ENCODE measurements around the gene ARID4B. TPM values are rescaled to one million over a fixed set of nuclear protein-coding genes. Genes with fewer than 3 reads are reported as not detected.
A peak's percentile ranks its signal among the peaks of the same experiment; 100 is the strongest.
"Not testable (repeated sequence)": the region's sequence is repeated elsewhere in the genome, so short reads cannot be mapped to it uniquely, and the experiment has no call there.

Gene ARID4B
- polyA plus RNA-seq, 2 of the 4 experiments (the other 2 are of a cell fraction): 14.9 to 16.0 TPM

DNA sequence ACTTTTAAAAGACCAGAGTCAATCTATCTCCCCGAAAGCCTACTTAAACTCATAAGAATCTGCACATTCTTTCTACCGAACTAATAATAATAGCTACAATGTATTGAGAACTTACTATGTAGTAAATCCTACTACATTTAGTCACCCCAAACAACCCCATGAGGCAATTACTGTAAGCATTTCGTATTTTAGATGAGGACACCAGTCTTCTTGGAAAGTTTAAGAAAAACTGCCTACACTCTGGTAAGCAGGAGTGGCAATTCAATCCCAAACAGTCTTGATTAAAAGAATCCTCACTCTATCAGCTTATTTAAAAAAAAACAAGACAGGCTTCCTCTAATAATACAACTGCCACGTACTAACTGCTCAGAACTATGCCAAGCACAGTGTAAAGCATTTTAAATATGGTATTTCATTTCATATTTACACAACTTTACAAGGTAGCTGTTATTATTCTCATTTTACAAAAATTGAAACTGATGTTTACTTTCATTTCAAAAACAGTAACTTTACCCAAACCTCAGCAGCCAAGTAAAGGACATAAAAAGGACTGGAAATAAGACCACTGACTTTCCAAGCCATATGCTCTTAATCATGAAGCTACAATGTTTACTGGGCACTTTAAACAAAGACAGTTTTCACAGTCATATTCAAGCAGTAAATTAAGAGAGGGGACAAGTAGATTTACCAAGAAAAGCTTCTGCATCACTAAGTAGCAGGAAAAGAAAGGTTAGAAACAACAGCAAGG, 13.9 kb downstream of the ARID4B start:
- CTCF ChIA-PET: interaction anchor here (0.5 to 2.4 kb wide), 5 partner anchors 10 to 995 kb away, joined by 3 to 8 read pairs (median 3); no protein-coding TSS in a partner anchor
- Histone ChIP-seq H3K4me2 (no peak overlapping the region), H3K9me3 (no peaks in the 10 kb centered on the region), H3K4me1 (peaks cover 9% of the 10 kb centered on the region; the same call in 2 of the 3 replicates), H3K4me3 (no peak overlapping the region), H3K27ac (no peak overlapping the region)
- no peak for TF ChIP-seq FOXS1 (CRISPR knock-in tag; IDR thresholded peaks at IDR 0.05)
- TF ChIP-seq MYC (IDR thresholded peaks at IDR 0.05; ENCODE audit: borderline replicate concordance, low read length): no peak
- no peak for TF ChIP-seq ZC3H11A (IDR thresholded peaks at IDR 0.05)
- TF ChIP-seq ATOH8 (CRISPR knock-in tag; IDR thresholded peaks at IDR 0.05; ENCODE audit: low read depth): no peak
- TF ChIP-seq RFX5 (IDR thresholded peaks at IDR 0.05): no peak
- TF ChIP-seq KDM1A (IDR thresholded peaks at IDR 0.05; ENCODE audit: low read depth): no peak
- no peak for TF ChIP-seq PBX3 (IDR thresholded peaks at IDR 0.05)
- no peak for TF ChIP-seq TP53 (CRISPR knock-in tag; IDR thresholded peaks at IDR 0.05)
- no peak for TF ChIP-seq EHMT2 (IDR thresholded peaks at IDR 0.05; ENCODE audit: low read depth)
- TF ChIP-seq SREBF2 (IDR thresholded peaks at IDR 0.05): no peak
- no peak for TF ChIP-seq HOXA7 (CRISPR knock-in tag; IDR thresholded peaks at IDR 0.05)
- TF ChIP-seq JUNB (IDR thresholded peaks at IDR 0.05): no peak
- no peak for TF ChIP-seq HEYL (CRISPR knock-in tag; IDR thresholded peaks at IDR 0.05)
- no peak for TF ChIP-seq TFCP2L1 (CRISPR knock-in tag; IDR thresholded peaks at IDR 0.05)
- TF ChIP-seq ESRRA (IDR thresholded peaks at IDR 0.05; ENCODE audit: borderline replicate concordance, low read length): no peak
- TF ChIP-seq CBX8 (IDR thresholded peaks at IDR 0.05): no peak
- TF ChIP-seq, protein P1, sequence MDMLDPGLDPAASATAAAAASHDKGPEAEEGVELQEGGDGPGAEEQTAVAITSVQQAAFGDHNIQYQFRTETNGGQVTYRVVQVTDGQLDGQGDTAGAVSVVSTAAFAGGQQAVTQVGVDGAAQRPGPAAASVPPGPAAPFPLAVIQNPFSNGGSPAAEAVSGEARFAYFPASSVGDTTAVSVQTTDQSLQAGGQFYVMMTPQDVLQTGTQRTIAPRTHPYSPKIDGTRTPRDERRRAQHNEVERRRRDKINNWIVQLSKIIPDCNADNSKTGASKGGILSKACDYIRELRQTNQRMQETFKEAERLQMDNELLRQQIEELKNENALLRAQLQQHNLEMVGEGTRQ (IDR thresholded peaks at IDR 0.05): no peak
- TF ChIP-seq MAZ (IDR thresholded peaks at IDR 0.05; ENCODE audit: borderline replicate concordance, low read depth, low read length): no peak
- TF ChIP-seq HDAC2 (IDR thresholded peaks at IDR 0.05): no peak
- TF ChIP-seq FOSB (CRISPR knock-in tag; IDR thresholded peaks at IDR 0.05): no peak
- FAIRE-seq: no peak
- ATAC-seq: no peak
- WGBS (ENCODE audit: missing lambda C conversion rate): 79% methylated on average over 4 of the region's 4 CpGs
- POLR2A ChIA-PET: no interaction called here
- no peak for DNase-seq (ENCODE audit: low read depth in 1 of 2, low spot score in 1 of 2)

DNA sequence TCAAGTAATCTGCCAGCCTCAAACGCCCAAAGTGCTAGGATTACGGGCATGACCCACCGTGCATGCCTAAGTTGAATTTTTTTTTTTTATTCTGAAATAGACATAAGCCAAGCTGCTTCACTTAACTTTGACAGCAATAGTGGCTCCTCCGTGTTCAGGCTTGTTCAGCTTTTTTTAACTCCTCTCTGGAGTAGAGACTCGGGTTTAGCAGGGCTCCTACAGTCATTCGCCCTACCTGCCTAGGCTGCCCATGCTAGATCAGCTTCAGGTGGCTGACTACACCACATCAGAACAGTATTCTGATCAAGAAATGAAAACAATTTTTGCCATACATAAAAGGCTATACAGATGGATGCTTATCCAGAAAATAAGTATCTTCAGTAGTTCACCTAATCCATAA, 14.7 kb downstream of the ARID4B start:
- 87% methylated on average over 6 of the region's 6 CpGs for WGBS (ENCODE audit: missing lambda C conversion rate)
- Histone ChIP-seq H3K4me1 (peaks cover 9% of the 10 kb centered on the region; the same call in 2 of the 3 replicates), H3K27ac (no peak overlapping the region), H3K4me2 (no peak overlapping the region), H3K9me3 (no peaks in the 10 kb centered on the region), H3K4me3 (no peak overlapping the region)
- CTCF ChIA-PET: interaction anchor here (0.6 to 2.4 kb wide), 4 partner anchors 11 to 112 kb away, joined by 3 to 8 read pairs (median 4); no protein-coding TSS in a partner anchor
- DNase-seq (ENCODE audit: low read depth in 1 of 2, low spot score in 1 of 2) (no peak), FAIRE-seq (no peak), ATAC-seq (peak in 1 of 2 experiments; percentile 32; a peak in 1 of 6 replicates)
- TF ChIP-seq, protein P2, sequence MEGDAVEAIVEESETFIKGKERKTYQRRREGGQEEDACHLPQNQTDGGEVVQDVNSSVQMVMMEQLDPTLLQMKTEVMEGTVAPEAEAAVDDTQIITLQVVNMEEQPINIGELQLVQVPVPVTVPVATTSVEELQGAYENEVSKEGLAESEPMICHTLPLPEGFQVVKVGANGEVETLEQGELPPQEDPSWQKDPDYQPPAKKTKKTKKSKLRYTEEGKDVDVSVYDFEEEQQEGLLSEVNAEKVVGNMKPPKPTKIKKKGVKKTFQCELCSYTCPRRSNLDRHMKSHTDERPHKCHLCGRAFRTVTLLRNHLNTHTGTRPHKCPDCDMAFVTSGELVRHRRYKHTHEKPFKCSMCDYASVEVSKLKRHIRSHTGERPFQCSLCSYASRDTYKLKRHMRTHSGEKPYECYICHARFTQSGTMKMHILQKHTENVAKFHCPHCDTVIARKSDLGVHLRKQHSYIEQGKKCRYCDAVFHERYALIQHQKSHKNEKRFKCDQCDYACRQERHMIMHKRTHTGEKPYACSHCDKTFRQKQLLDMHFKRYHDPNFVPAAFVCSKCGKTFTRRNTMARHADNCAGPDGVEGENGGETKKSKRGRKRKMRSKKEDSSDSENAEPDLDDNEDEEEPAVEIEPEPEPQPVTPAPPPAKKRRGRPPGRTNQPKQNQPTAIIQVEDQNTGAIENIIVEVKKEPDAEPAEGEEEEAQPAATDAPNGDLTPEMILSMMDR (IDR thresholded peaks at IDR 0.05): no peak
- no peak for TF ChIP-seq EP300 (IDR thresholded peaks at IDR 0.05)
- TF ChIP-seq SREBF2 (IDR thresholded peaks at IDR 0.05): no peak
- TF ChIP-seq HOXB13 (CRISPR knock-in tag; IDR thresholded peaks at IDR 0.05; ENCODE audit: low read depth): no peak
- TF ChIP-seq SMC3 (IDR thresholded peaks at IDR 0.05): no peak
- TF ChIP-seq CBX2 (IDR thresholded peaks at IDR 0.05; ENCODE audit: borderline replicate concordance, low read depth): no peak
- TF ChIP-seq HOXA7 (CRISPR knock-in tag; IDR thresholded peaks at IDR 0.05): no peak
- TF ChIP-seq HES2 (IDR thresholded peaks at IDR 0.05): no peak
- no peak for TF ChIP-seq TFCP2L1 (CRISPR knock-in tag; IDR thresholded peaks at IDR 0.05)
- TF ChIP-seq BHLHE40 (IDR thresholded peaks at IDR 0.05; ENCODE audit: low read depth, low read length): no peak
- TF ChIP-seq, protein P3, sequence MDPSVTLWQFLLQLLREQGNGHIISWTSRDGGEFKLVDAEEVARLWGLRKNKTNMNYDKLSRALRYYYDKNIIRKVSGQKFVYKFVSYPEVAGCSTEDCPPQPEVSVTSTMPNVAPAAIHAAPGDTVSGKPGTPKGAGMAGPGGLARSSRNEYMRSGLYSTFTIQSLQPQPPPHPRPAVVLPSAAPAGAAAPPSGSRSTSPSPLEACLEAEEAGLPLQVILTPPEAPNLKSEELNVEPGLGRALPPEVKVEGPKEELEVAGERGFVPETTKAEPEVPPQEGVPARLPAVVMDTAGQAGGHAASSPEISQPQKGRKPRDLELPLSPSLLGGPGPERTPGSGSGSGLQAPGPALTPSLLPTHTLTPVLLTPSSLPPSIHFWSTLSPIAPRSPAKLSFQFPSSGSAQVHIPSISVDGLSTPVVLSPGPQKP (IDR thresholded peaks at IDR 0.05; ENCODE audit: low read depth, low read length): no peak
- TF ChIP-seq KDM5A (IDR thresholded peaks at IDR 0.05): no peak
- no peak for TF ChIP-seq ZNF302 (CRISPR knock-in tag; IDR thresholded peaks at IDR 0.05)
- TF ChIP-seq ESRRA (IDR thresholded peaks at IDR 0.05; ENCODE audit: borderline replicate concordance, low read length): no peak
- POLR2A ChIA-PET: no interaction called here

DNA sequence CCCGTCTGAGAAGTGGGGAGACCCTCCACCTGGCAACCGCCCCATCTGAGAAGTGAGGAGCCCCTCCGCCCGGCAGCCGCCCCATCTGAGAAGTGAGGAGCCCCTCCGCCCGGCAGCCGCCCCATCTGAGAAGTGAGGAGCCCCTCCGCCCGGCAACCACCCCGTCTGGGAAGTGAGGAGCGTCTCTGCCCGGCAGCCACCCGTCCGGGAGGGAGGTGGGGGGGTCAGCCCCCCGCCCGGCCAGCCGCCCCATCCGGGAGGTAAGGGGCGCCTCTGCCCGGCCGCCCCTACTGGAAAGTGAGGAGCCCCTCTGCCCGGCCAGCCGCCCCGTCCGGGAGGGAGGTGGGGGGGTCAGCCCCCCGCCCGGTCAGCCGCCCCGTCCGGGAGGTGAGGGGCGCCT, 18.8 kb downstream of the ARID4B start:
- H3K4me2 ChIP-seq; H3K4me3 ChIP-seq; POLR2A ChIA-PET; CTCF ChIA-PET; ATAC-seq; DNase-seq (ENCODE audit: low read depth in 1 of 2, low spot score in 1 of 2); H3K4me1 ChIP-seq; H3K27ac ChIP-seq; H3K9me3 ChIP-seq; FAIRE-seq: not testable (repeated sequence)
- WGBS (ENCODE audit: missing lambda C conversion rate): no CpG with 5 or more reads among the region's 32 CpGs
